Mucosa of descending colon (tissue), 3 donors: ENCODE results near the gene CDH4. TPM values are rescaled to one million over a fixed set of nuclear protein-coding genes. Genes with fewer than 3 reads are reported as not detected.
"Not testable (repeated sequence)": the region's sequence is repeated elsewhere in the genome, so short reads cannot be mapped to it uniquely, and the experiment has no call there.

ENCODE experiments used
- ATAC-seq: fragments of 200-7000 bp; cut with Tn5 transposase; one replicate; pipeline ENCODE4 v1.9.1; 2020; ENCODE audit warnings: mild to moderate bottlenecking, moderate library complexity
- DNase-seq, 3 donors: peaks; one replicate each; pipeline ENCODE4 v3.0.0-alpha.2; 2020
- H3K36me3 ChIP-seq: fragments of 200-600 bp; one replicate; pipeline ENCODE4 v1.8.0; 2021; ENCODE audit warnings: low read depth, mild to moderate bottlenecking
- H3K4me1 ChIP-seq: fragments of 200-600 bp; one replicate; pipeline ENCODE4 v1.8.0; 2021; ENCODE audit warnings: low read depth, mild to moderate bottlenecking
- H3K4me3 ChIP-seq: fragments of 200-600 bp; one replicate; pipeline ENCODE4 v1.8.0; 2021; ENCODE audit warnings: mild to moderate bottlenecking
- H3K9me3 ChIP-seq: fragments of 200-600 bp; one replicate; pipeline ENCODE4 v1.8.0; 2021; ENCODE audit warnings: mild to moderate bottlenecking
- CTCF ChIP-seq: fragments of 200-600 bp; IDR thresholded peaks from one replicate; pipeline ENCODE4 v1.8.0; 2022; ENCODE audit warnings: antibody characterized with exemption, mild to moderate bottlenecking
- intact Hi-C, 2 donors: fragments of 100-400 bp; cut with DNase I in 1 of 2; cut with micrococcal nuclease in 1 of 2; formaldehyde crosslinking; loops; one replicate each; pipeline versions ENCODE4 v1.11.0 to v1.11.1; 2022; cut with DNase I, micrococcal nuclease
- total RNA-seq, 3 donors: library from RNA; stranded (reverse); fragmentation: NEBNext Ultra II Directional in 2 of 3; extraction: Animal tissue kit (Norgen Biotek cat#: 25700) in 2 of 3; gene quantifications; one replicate each; pipeline versions ENCODE4 v1.2.1 to v1.2.4, GENCODE V29; 2021 to 2023
- donor health status: DM: no; HTN: no; CAD: no; lungs with moderate emphysema.
- donor health status: DM: no; HTN: no; CAD: no.
- donor health status: DM: no; HTN: yes; CAD: no.

CDH4 gene
- total RNA-seq, 3 donors from 2014 or later = 0.16 TPM; not detected in 2

GRCh38 chr20:61397790-61398189 is 145.7 kb downstream of the CDH4 start:
- H3K4me3 ChIP-seq = no peak overlapping the region
- DNase-seq (no peak), ATAC-seq (no peak)
- no peak for TF ChIP-seq CTCF
- no peaks in the 10 kb centered on the region for H3K36me3 ChIP-seq
- no peaks in the 10 kb centered on the region for H3K4me1 ChIP-seq
- H3K9me3 ChIP-seq = no peaks in the 10 kb centered on the region
- intact Hi-C loops = no loop called here

- TF ChIP-seq CTCF = no peak
- ATAC-seq = no peak
- intact Hi-C loops = no loop called here
- Histone ChIP-seq H3K4me3 (no peak overlapping the region), H3K36me3 (no peaks in the 10 kb centered on the region), H3K4me1 (no peaks in the 10 kb centered on the region), H3K9me3 (no peaks in the 10 kb centered on the region)
- no peak for DNase-seq
Observed at GRCh38 chr20:61399433-61399832, 147.4 kb downstream of the CDH4 start.

GRCh38 chr20:61400499-61400898 is 148.4 kb downstream of the CDH4 start:
- ATAC-seq (no peak), DNase-seq (no peak)
- intact Hi-C loops = no loop called here
- Histone ChIP-seq H3K36me3 (no peaks in the 10 kb centered on the region), H3K9me3 (no peaks in the 10 kb centered on the region), H3K4me1 (no peaks in the 10 kb centered on the region), H3K4me3 (no peak overlapping the region)
- TF ChIP-seq CTCF = no peak

GRCh38 chr20:61404303-61404702 is 152.2 kb downstream of the CDH4 start:
- intact Hi-C loops = no loop called here
- H3K4me1 ChIP-seq = no peaks in the 10 kb centered on the region
- H3K9me3 ChIP-seq = peaks cover 2% of the 10 kb centered on the region
- ATAC-seq (no peak), DNase-seq (no peak)
- H3K4me3 ChIP-seq = no peak overlapping the region
- no peak for TF ChIP-seq CTCF
- H3K36me3 ChIP-seq = no peaks in the 10 kb centered on the region

- ATAC-seq (no peak), DNase-seq (no peak)
- peaks cover 2% of the 10 kb centered on the region for H3K9me3 ChIP-seq
- intact Hi-C loops = no loop called here
- H3K4me3 ChIP-seq = no peak overlapping the region
- H3K36me3 ChIP-seq = no peaks in the 10 kb centered on the region
- H3K4me1 ChIP-seq = no peaks in the 10 kb centered on the region
- no peak for TF ChIP-seq CTCF
Observed at GRCh38 chr20:61405007-61405406, 152.9 kb downstream of the CDH4 start.

- H3K4me1 ChIP-seq, H3K9me3 ChIP-seq, H3K36me3 ChIP-seq, DNase-seq, ATAC-seq, H3K4me3 ChIP-seq, intact Hi-C loops: not testable (repeated sequence)
Observed at GRCh38 chr20:61406773-61407172, 154.7 kb downstream of the CDH4 start.
